H7 (cell line): ENCODE results near the gene ZNF317. TPM values are rescaled to one million over a fixed set of nuclear protein-coding genes. Genes with fewer than 3 reads are reported as not detected.

Experiments
- total RNA-seq: library from RNA; depleted of rRNA; stranded (reverse); fragments of >200 nt; shearing (Covaris generic); gene quantifications from 2 replicates; pipeline ENCODE4 v1.2.3, GENCODE V29; 2014; rRNA removed

Gene ZNF317
- total RNA-seq, 1 experiment from 2014 or later: 19.9 TPM

Other genes starting within 250 kb of the ZNF317 start
- gene MUC16, start 130.0 kb upstream of the ZNF317 start, total RNA-seq: not detected in 2 replicates
- not detected in 2 replicates for gene OR1M1, start 53.3 kb upstream of the ZNF317 start, total RNA-seq
- gene OR7G2, start 32.9 kb upstream of the ZNF317 start, total RNA-seq: not detected in 2 replicates
- not detected in 2 replicates for gene OR7G1, start 24.6 kb upstream of the ZNF317 start, total RNA-seq
- not detected in 2 replicates for gene OR7G3, start 13.4 kb upstream of the ZNF317 start, total RNA-seq
- gene OR7D2, start 38.6 kb downstream of the ZNF317 start, total RNA-seq: not detected in 2 replicates
- not detected in 2 replicates for gene OR7D4, start 79.2 kb downstream of the ZNF317 start, total RNA-seq
- gene OR7E24, start 110.5 kb downstream of the ZNF317 start, total RNA-seq: not detected in 2 replicates
- gene ZNF699, start 169.4 kb downstream of the ZNF317 start, total RNA-seq: 3.6 and 4.7 TPM in 2 replicates
- gene ZNF559, start 183.8 kb downstream of the ZNF317 start, total RNA-seq: 6.1 and 15.1 TPM in 2 replicates
- 1.00 and 1.4 TPM in 2 replicates for gene ZNF177, start 222.6 kb downstream of the ZNF317 start, total RNA-seq